Posterior cingulate gyrus (tissue), 11 donors: ENCODE measurements around the gene ADRA1B.
A peak's percentile ranks its signal among the peaks of the same experiment; 100 is the strongest.
"Not testable (repeated sequence)": the region's sequence is repeated elsewhere in the genome, so short reads cannot be mapped to it uniquely, and the experiment has no call there.

Experiments
- DNase-seq, 10 donors: peaks; one replicate each; pipeline versions ENCODE4 v3.0.0 to v3.0.0-alpha.2; 2020 to 2021; ENCODE audit warnings: mixed read lengths in 3 of 10
- intact Hi-C: fragments of 100-400 bp; cut with DNase I; formaldehyde crosslinking; loops from one replicate; pipeline ENCODE4 v1.15.1; 2023

ADRA1B gene

DNA sequence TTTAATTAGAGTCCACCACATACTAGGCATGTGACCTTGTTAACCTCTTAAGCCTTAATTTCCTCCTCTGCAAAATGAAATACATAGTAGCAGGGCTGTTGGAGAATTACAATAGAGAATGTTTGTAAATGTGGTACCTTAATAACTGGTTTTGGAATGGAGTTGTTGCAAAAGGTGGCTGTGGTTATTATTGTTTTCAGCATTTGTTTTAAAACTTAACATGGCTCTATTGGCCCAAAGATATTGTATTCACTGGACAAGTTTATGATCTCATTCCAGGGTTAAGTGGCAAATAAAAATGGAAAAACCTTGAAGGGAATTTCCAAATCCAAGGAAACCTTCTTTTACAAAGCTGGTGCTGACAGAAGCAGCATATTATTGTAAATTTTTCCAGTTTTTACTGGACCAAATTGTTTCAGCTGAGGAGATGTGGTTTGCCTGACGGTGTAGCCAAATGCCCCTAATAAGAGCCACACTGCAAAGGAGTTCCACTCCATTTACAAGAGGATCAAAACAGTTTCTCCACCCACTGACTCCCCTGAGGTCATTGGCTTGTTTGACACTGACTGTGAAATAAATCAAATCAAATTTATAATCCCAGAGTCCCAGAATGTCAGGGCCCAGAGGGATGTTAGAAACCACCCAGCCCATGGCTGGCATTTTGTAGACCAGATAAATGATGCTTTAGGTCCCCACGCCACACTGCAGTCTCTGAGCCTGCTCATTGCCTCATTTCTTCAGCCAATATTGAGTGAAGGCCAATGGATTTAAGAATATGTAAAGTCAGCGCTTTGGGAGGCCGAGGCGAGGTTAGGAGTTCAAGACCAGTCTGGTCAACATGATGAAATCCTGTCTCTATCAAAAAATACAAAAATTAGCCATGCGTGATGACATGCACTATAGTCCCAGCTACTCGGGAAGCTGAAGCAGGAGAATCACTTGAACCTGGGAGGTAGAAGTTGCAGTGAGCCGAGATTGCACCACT is 45.2 kb downstream of the ADRA1B start:
- no peak for DNase-seq

DNA sequence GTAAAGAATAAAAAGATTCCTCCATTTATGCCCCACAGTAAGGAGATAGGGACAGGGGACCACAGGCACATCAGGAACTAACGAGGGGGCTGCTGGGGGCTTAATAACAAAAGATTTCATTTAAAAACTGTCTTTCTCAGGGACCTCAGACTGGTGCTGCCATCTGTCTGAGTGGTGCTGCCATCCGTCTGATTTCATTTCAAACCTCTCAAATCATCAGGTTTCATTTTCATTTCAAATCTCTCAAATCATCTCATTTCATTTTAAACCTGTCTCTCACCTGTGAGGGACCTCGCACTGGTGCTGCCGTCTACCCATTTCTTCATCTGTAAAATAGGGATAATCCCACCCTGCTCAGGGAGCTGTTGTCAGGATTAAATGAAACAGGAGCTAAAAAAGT is 45.9 kb downstream of the ADRA1B start:
- DNase-seq: no peak
- intact Hi-C loops: no loop called here

More for the DNA sequence above, 45.2 kb downstream of the ADRA1B start:
- intact Hi-C loops: no loop called here

DNA sequence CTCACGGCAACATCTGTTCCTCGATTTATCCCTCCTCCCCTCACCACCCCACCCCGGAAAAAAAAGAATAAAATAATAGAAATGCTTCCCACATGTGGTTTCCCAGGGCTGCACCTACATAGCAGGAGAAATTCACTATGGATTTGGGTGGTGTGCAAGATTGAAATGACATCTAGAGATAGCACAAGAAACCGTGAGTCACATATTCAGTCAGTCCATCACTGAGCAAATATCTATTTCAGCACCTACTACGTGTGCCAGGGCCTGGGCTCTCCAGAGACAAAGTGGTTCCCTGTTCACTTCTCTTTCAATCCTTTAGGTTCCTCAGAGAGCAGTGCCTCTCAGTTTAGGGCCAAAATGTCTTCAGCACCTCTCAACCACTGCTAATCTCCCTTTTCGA is 47.7 kb downstream of the ADRA1B start:
- no peak for DNase-seq
- intact Hi-C loops: no loop called here

DNA sequence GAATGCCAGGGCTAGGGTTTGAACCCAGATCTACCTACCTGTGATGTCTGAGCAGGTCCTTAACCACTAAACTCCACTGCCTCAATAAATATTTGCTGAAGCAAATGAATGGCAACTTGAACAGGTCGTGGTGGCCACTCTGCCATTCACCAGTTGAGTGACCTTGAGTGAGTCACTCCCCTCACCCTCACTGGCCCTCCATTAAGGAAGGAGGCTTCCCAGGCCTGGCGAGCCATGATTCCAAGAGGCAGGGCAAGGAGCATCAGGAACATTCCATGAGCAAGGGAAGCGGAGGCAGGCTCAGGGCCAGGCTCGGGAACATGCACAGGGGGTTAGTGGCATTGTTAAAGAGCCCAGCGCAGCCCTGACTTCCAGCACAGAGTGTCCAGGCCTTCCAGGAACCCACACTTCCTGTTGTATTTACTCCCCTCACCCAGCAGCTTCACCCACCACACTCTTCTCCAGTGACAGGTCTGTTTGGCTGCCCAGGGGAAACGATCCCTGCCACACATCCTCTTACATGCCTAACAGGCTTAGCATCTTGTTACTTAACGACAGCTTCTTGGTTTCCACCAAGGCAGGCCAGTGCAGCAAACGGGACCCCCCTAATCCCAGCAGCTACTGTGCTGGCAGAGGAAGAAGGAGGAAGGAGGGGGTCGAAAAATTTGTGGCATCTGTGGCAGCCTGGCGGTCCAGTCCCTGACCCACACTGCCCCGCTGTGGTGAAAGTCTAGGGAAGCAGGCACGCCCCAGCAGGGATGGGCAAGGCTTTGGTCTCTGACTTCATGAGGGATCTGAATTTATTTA is 49.0 kb downstream of the ADRA1B start:
- intact Hi-C loops: no loop called here
- DNase-seq: peak in 8 of 10 donors; percentile 28 to 88 (median 34)

DNA sequence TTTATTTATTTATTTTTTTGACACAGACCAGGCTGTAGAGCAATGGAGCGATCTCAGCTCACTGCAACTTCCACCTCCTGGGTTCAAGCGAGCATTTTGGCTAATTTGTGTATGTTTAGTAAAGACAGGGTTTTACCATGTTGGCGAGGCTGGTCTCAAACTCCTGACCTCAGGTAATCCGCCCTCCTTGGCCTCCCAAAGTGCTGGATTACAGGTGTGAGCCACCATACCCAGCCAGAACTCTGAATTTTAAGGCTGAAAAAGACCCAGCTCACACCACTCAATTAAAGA is 49.5 kb downstream of the ADRA1B start:
- intact Hi-C loops, DNase-seq: not testable (repeated sequence)

DNA sequence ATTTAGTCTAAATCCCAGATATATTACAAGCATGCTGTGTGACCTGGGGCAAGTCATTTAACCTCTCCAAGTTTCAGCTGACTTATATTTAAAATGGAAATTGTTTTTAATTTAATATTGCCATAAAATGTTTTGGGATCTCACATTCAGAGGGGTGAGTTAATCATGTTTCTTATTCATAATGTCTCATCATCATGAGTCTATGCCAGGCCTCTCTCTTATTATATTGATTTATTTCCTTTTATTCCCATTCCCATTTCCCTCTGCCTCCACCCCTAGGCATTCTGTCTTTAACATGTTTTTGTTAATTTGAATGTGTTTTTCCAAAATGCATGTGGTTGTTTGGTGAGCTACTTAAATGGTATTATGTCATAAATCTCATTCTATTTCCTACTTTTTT is 53.7 kb downstream of the ADRA1B start:
- intact Hi-C loops: no loop called here
- DNase-seq: no peak

DNA sequence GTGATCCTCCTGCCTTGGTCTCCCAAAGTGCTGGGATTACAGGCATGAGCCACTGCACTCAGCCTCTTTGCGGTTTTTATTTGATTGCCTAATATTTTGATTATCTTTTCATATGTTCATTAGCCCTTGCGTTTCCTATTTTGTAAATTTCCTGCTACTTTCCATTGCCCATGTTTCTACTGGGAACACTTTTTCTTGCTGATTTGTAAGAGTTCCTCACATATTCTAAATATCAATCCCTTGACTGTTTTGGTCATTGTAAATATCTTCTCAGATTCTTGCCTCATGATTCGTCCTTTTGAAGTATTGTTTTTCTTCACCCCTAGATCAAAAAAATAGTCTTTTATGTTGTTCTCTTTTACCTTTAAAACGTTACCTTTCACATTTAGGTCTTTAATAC is 54.8 kb downstream of the ADRA1B start:
- intact Hi-C loops: no loop called here
- no peak for DNase-seq

DNA sequence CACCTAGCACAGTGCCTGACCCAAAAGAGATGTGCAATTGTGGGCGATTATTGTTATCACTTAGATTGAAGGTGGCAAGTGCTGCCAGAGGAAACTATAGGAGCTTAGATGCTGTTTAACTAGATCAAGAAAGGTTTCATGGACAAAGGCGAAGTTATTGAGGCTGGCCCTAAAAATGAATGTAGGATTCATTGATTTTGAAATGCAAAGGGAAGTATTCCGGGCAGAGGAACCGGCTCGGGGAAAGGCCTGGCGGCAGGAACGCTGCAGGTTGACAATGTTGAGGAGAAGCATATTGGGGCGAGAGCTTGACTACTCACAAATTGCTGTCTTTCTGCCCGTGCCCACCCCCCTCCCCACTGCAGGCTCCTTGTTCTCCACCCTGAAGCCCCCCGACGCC is 55.2 kb downstream of the ADRA1B start:
- DNase-seq: no peak
- intact Hi-C loops: no loop called here

DNA sequence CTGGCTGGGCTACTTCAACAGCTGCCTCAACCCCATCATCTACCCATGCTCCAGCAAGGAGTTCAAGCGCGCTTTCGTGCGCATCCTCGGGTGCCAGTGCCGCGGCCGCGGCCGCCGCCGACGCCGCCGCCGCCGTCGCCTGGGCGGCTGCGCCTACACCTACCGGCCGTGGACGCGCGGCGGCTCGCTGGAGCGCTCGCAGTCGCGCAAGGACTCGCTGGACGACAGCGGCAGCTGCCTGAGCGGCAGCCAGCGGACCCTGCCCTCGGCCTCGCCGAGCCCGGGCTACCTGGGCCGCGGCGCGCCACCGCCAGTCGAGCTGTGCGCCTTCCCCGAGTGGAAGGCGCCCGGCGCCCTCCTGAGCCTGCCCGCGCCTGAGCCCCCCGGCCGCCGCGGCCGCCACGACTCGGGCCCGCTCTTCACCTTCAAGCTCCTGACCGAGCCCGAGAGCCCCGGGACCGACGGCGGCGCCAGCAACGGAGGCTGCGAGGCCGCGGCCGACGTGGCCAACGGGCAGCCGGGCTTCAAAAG is 55.7 kb downstream of the ADRA1B start:
- intact Hi-C loops: no loop called here

DNA sequence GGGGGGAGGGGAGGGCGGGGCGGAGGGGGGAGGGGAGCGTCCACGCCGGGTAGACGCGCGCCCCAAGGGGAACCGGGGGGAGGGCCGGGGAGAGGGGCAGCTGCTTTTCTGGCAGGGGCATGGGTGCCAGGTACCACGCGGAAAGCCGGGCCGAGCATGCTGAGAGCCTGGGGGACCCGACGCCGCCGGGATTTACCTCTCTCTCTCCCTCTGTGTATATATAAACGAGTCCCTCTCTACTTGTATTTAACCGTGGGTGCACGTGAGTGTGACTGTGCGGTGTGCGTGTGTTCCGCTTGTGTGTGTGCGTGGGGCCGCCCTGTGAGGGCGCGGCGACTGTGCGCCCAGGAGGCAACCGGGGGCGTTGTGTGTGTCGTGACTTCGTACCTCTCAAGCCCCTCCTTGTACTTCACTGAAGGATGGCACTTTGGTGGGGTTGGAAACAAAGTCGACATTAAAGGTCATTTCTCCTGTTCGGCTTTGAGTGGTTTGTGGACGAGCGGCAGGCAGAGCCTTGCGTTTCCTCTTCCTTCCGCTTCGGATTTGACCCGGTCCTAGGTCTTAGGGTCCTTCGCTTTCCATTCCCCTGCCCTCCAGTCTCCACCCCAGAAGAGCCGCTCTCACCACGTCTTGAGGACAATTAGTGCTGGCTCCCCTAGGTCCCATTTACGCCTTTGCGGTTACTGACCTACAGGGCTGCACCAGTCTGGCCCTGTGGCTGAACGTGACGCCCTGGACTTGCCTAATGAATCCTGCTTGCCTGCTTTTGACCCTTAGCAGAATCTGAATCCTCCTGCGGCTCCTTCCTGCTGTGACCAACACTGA is 56.5 kb downstream of the ADRA1B start:
- intact Hi-C loops: no loop called here
- DNase-seq: no peak

More for the DNA sequence above, 55.7 kb downstream of the ADRA1B start:
- peak in 1 of 10 donors; percentile 65 for DNase-seq

DNA sequence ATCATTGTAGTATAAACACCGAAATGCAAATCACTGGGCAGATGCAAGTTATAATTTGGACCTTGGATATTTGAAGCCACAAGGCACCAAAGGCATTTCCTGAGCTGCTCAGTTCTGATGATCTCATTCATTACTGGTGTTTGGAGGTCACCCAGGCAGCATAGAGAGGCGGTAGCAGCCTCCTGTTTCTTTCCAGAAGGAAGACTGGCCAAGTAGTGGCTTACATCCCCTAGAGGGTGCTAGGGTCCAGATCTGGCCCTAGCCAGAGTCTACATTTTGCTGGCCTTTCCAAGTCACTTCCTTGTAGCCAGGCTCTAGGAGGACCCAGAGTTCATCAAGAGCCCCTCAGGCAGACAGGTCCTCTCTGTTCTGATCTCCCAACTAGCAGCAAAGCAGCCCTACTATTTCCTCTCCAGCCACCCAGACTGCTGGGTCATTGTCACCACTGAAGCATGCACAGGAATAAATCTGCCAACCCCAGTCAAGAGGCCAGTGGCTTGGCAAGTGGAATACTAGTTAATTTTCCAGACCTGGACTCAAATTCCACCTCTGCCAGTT is 59.3 kb downstream of the ADRA1B start:
- DNase-seq: no peak
- intact Hi-C loops: no loop called here

DNA sequence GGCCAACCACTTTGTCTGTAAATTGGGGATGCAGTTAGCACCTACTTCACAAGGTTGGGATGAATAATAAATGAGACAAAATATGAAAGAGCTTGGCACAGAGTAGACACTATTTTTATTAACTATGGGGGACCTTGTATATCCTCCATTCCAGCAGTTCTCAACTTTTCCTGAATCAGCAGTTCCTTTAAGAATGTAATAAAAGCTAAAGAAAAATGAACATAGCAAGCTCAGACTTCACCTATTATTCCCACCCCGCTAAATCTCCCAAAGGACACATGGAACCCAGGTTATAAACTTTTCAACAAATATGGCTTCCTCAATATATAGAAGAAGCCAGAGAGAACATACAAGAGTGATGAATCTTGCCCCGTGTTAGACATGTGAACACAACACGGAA is 60.6 kb downstream of the ADRA1B start:
- intact Hi-C loops: no loop called here

DNA sequence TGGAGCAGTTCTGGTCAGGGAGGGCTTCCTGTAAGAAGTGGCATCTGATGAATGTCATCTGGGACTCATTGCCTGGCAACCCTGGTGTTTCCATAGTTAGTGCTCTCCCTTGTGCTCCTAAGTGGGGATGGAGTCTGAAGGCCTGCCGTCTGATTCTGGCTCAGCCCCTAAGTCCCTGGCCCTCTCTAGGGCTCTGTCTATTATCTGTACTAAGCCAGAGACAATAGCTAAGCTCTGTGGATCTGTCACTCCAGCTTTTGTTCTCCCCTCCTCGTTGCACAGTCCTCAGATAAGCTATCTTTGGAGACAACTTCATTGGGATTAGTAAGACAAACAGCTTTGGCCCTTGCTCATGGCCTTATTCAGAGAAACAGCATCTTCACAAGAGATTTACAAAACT is 62.1 kb downstream of the ADRA1B start:
- no peak for DNase-seq
- intact Hi-C loops: no loop called here

More for the DNA sequence above, 60.6 kb downstream of the ADRA1B start:
- no peak for DNase-seq

DNA sequence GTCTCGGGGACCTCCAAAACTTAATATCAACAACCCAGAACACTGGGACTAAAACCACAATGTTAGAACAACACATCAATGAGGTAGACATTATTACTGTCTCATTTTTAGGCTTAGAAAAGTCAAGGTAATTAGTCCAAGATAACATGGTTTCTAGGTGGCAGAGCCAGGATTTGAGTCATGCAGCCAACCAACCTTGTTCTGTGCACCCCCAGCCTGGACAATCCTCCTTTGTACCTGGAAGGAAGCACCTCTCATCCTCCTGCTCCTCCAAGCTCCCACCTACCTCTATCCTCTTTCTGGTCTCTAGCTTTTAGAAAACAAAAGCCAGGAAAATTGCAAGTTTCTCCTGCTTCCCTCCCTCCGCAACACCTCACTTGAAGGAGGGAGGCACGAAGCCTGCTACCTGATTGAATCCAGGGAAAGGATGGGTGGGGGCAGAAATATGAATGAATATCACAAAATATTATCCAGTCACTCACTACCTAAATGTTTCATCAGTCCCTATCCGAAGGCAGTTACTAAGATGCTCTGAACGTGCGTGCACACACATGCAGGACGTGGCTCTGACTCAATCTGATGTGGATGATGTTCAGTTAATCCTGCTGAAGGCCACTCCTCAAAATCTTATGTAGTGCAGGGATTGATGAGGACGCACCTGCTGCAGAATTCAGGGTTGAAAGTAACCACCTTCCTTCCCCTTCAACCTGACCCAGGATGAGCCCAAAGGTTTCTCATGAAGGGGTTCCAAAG is 66.3 kb downstream of the ADRA1B start:
- intact Hi-C loops: no loop called here
- no peak for DNase-seq

DNA sequence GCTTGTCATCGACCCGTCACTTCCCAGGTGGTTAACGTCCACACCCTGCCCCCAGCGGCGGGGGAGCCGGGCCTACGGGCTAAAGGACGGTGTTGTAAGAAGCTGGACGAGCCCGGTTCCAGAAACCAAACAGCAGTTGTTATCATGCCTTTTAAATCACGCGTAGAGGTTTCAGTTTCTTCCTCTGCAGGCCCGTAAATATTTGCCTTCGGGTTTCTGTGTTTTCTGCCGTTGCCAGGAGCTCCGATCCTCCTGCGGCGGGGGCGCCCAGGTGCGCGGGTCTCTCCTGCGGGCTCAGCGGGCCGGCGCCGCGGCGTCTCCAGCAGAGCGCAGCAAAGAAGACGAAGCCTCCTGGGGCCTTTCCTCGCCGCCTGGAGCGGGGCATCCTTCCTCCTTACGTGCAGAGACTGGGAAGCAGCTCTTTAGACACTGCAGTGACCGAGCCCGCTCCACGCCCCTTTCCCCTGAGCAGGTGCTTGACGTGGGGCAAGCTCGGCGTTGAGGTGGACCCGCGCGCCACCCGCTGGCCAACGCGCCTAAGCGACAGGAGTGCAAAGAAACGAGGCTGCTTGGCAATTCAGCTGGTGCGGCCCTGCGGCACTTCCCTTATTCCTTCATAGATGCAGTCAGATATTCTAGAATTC is 70.9 kb downstream of the ADRA1B start:
- DNase-seq: peak; percentile 55 to 98 (median 84)
- intact Hi-C loops: loop anchor here (1.0 to 2.0 kb wide), 3 partner anchors 472 to 700 kb away; no protein-coding TSS in a partner anchor

DNA sequence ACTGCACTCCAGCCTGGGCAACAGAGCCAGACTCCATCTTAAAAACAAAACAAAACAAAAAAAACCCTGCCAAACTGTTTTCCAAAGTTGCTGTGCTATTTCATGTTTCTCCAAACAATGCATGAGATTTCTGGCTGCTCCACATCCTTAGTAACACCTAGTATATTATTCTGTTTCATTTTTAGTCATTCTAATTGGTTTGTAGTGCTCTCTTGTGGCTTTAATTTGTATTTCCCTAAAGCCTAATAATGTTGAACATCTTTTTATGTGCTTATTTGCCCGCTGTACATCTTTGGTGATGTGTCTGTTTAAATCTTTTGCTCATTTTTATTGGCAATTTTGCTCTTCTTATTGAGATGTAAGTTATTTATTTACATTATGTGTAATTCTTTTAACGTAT is 74.2 kb downstream of the ADRA1B start:
- no peak for DNase-seq
- intact Hi-C loops: no loop called here

DNA sequence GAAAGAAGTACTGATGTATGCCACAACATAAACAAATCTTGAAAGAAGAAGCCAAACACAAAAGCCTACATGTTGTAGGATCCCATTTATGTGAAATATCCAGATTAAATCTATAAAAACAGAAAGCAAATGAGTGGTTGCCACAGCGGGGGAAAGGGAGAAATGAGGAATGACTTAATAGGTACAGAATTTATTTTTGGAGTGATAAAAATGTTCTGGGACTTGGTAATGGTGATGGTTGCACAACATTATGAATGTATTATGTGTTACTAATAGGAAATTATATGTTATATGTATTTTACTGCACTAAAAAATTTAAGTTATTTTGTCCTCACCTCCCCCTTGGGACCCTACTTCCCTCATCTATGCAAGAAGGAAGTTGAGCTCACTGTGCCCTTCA is 76.3 kb downstream of the ADRA1B start:
- DNase-seq: no peak
- intact Hi-C loops: no loop called here

DNA sequence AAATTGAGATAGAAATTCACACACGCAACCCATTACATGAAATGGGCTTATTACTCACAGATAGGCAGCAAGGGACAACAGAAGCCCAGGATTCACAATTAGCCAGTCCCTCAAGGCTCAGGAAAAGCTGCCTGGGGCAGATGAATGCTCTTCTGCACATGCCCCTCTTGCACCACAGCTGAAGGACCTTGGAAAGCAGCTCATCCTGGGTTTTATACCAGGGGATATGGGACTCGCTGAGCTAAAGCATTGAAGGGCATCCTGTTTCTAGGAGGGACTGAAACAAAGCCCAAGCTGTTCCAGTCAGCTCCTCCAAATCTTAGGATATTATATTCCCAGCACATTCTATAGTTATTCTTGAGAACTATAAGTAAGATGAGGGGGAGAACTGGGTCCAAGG is 76.9 kb downstream of the ADRA1B start:
- intact Hi-C loops: no loop called here
- no peak for DNase-seq

DNA sequence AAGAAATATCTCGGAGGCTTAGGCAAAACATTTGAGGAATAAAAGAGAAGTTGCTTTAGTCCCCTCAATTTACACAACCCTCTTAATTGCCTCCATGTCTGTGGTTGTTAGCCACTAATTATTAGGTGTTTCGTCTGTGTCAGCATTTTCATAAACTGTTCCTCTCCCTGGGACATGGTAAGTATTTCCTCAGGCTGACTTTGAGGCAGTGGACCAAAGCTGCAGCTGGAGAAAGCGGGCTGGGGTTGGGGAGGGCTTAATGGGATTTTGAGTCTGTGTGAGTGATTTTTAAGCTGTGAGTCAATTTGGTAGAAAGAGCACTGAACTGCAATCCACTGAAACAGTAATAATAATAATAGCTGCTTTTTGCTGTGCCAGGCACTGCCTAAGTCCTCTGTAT is 79.6 kb downstream of the ADRA1B start:
- no peak for DNase-seq
- intact Hi-C loops: no loop called here
